Measurements from ENCODE around the gene C19orf38.

The C19orf38 gene

DNA sequence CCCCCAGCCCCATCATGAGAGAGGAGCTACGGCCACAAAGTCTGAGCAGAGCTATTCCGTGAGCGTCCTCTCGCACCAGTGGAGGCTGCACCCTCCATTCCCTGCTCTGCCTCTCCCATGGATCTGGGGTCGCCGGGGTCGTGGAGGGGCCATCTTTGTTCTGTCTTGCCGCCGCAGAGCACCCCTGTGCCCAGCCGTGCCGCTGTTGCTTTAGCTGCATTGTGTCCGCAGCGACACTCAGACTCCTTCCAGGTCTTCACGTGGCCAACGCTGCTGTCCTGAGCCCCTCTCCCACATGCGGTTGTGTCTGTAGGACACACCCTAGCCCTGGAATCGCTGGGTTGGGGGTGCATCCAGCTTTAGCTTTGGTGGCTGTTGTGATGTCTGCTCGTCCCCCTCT is 64.4 kb downstream of the C19orf38 start:
- H3K36me3 ChIP-seq (ENCODE audit: insufficient read depth, low read length) = peaks cover 53% of the 10 kb centered on the region
- no peaks in the 10 kb centered on the region for H3K9me2 ChIP-seq (replicated peaks; ENCODE audit: low read depth, low read length)
- H3K79me2 ChIP-seq (ENCODE audit: insufficient read depth, low read length) = no peaks in the 10 kb centered on the region
- TF ChIP-seq, protein P1, sequence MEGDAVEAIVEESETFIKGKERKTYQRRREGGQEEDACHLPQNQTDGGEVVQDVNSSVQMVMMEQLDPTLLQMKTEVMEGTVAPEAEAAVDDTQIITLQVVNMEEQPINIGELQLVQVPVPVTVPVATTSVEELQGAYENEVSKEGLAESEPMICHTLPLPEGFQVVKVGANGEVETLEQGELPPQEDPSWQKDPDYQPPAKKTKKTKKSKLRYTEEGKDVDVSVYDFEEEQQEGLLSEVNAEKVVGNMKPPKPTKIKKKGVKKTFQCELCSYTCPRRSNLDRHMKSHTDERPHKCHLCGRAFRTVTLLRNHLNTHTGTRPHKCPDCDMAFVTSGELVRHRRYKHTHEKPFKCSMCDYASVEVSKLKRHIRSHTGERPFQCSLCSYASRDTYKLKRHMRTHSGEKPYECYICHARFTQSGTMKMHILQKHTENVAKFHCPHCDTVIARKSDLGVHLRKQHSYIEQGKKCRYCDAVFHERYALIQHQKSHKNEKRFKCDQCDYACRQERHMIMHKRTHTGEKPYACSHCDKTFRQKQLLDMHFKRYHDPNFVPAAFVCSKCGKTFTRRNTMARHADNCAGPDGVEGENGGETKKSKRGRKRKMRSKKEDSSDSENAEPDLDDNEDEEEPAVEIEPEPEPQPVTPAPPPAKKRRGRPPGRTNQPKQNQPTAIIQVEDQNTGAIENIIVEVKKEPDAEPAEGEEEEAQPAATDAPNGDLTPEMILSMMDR (conservative IDR thresholded peaks at IDR 0.05; ENCODE audit: low read length) = no peak
- TF ChIP-seq EZH2phosphoT487 (IDR thresholded peaks at IDR 0.05; ENCODE audit: borderline replicate concordance) = no peak
- H3K27me3 ChIP-seq (ENCODE audit: insufficient read depth, low read length, poor library complexity, severe bottlenecking) = no peaks in the 10 kb centered on the region
- no peak overlapping the region for H3K9ac ChIP-seq (ENCODE audit: low read depth, low read length, poor library complexity, severe bottlenecking)
- no peak overlapping the region for H2AFZ ChIP-seq (ENCODE audit: low read length)
- no peak overlapping the region for H3K4me2 ChIP-seq (ENCODE audit: low read depth, low read length, poor library complexity, severe bottlenecking)
- no peaks in the 10 kb centered on the region for H3K4me1 ChIP-seq (ENCODE audit: insufficient read depth, low read length, poor library complexity, severe bottlenecking)
- no peak overlapping the region for H3K4me3 ChIP-seq (ENCODE audit: low read length, poor library complexity, severe bottlenecking)
- no peaks in the 10 kb centered on the region for H3K9me3 ChIP-seq (ENCODE audit: insufficient read depth, low read depth, low read length)
- H4K20me1 ChIP-seq (ENCODE audit: insufficient read depth, low read length, poor library complexity, severe bottlenecking) = no peaks in the 10 kb centered on the region
- no peaks in the 10 kb centered on the region for H3F3A ChIP-seq (ENCODE audit: low read depth)

DNA sequence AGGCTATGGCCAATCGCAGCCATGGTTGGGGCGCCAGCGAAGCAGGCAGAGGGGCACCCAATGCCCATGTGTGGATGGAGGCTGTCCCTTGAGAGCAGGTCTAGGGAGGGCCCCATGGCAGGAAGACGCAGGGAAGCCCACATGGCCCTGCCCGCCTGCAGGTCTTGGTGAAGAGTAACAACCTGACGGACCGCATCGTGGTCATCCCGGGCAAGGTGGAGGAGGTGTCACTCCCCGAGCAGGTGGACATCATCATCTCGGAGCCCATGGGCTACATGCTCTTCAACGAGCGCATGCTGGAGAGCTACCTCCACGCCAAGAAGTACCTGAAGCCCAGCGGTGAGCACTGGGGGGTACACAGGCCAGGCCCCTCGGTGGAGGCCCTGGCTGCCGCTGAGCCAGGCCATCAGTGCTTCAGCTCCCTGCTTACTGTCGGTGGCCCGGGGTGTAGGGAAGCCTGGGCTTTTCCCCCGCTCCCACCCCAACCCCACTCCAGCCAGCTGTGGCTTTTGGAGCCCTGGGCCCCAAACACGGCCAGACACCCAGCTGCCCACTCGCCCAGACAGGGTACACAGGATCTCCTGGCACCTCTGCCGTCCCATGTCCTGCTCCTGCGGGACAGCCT is 65.6 kb downstream of the C19orf38 start:
- H3K9ac ChIP-seq (ENCODE audit: low read depth, low read length, poor library complexity, severe bottlenecking) = no peak overlapping the region
- no peak overlapping the region for H3K4me2 ChIP-seq (ENCODE audit: low read depth, low read length, poor library complexity, severe bottlenecking)
- H3K27me3 ChIP-seq (ENCODE audit: insufficient read depth, low read length, poor library complexity, severe bottlenecking) = no peaks in the 10 kb centered on the region
- no peak overlapping the region for H3K4me3 ChIP-seq (ENCODE audit: low read length, poor library complexity, severe bottlenecking)
- H2AFZ ChIP-seq (ENCODE audit: low read length) = no peak overlapping the region
- no peak for TF ChIP-seq EZH2phosphoT487 (IDR thresholded peaks at IDR 0.05; ENCODE audit: borderline replicate concordance)
- TF ChIP-seq, protein P1 (conservative IDR thresholded peaks at IDR 0.05; ENCODE audit: low read length) = no peak
- H3K9me3 ChIP-seq (ENCODE audit: insufficient read depth, low read depth, low read length) = no peaks in the 10 kb centered on the region
- no peaks in the 10 kb centered on the region for H3F3A ChIP-seq (ENCODE audit: low read depth)
- H3K4me1 ChIP-seq (ENCODE audit: insufficient read depth, low read length, poor library complexity, severe bottlenecking) = no peaks in the 10 kb centered on the region
- no peaks in the 10 kb centered on the region for H3K9me2 ChIP-seq (replicated peaks; ENCODE audit: low read depth, low read length)
- H3K36me3 ChIP-seq (ENCODE audit: insufficient read depth, low read length) = peaks cover 50% of the 10 kb centered on the region; the same call in 1 of the 2 replicates
- no peaks in the 10 kb centered on the region for H3K79me2 ChIP-seq (ENCODE audit: insufficient read depth, low read length)
- H4K20me1 ChIP-seq (ENCODE audit: insufficient read depth, low read length, poor library complexity, severe bottlenecking) = no peaks in the 10 kb centered on the region

GRCh38 chr19:10915130-10916091 is 67.2 kb downstream of the C19orf38 start:
- H3K9me2 ChIP-seq (replicated peaks; ENCODE audit: low read depth, low read length) = no peaks in the 10 kb centered on the region
- H3K27me3 ChIP-seq (ENCODE audit: insufficient read depth, low read length, poor library complexity, severe bottlenecking) = no peaks in the 10 kb centered on the region
- H2AFZ ChIP-seq (ENCODE audit: low read length) = no peak overlapping the region
- H3F3A ChIP-seq (ENCODE audit: low read depth) = no peaks in the 10 kb centered on the region
- H3K4me3 ChIP-seq (ENCODE audit: low read length, poor library complexity, severe bottlenecking) = no peak overlapping the region
- no peaks in the 10 kb centered on the region for H3K79me2 ChIP-seq (ENCODE audit: insufficient read depth, low read length)
- H3K4me1 ChIP-seq (ENCODE audit: insufficient read depth, low read length, poor library complexity, severe bottlenecking) = no peaks in the 10 kb centered on the region
- H3K4me2 ChIP-seq (ENCODE audit: low read depth, low read length, poor library complexity, severe bottlenecking) = no peak overlapping the region
- TF ChIP-seq, protein P1 (conservative IDR thresholded peaks at IDR 0.05; ENCODE audit: low read length) = no peak
- no peak for TF ChIP-seq EZH2phosphoT487 (IDR thresholded peaks at IDR 0.05; ENCODE audit: borderline replicate concordance)
- peaks cover 55% of the 10 kb centered on the region; the same call in 1 of the 2 replicates for H3K36me3 ChIP-seq (ENCODE audit: insufficient read depth, low read length)
- no peak overlapping the region for H3K9ac ChIP-seq (ENCODE audit: low read depth, low read length, poor library complexity, severe bottlenecking)
- H4K20me1 ChIP-seq (ENCODE audit: insufficient read depth, low read length, poor library complexity, severe bottlenecking) = no peaks in the 10 kb centered on the region
- no peaks in the 10 kb centered on the region for H3K9me3 ChIP-seq (ENCODE audit: insufficient read depth, low read depth, low read length)

All from Loucy (cell line).